Neutrophil (primary cell): ENCODE data around the gene PAWR.

ENCODE experiments used
- H3K27ac ChIP-seq: fragments of 200-600 bp; sonication (generic); 2 replicates; pipeline ENCODE4 v1.5.1; 2016; ENCODE audit warnings: mild to moderate bottlenecking, moderate library complexity
- H3K27me3 ChIP-seq: fragments of 200-600 bp; sonication (generic); 2 replicates; pipeline ENCODE4 v1.6.0; 2016; ENCODE audit warnings: mild to moderate bottlenecking
- H3K36me3 ChIP-seq: fragments of 200-600 bp; sonication (generic); 2 replicates; pipeline ENCODE4 v1.5.1; 2017
- H3K4me1 ChIP-seq, 2 experiments: fragments of 200-600 bp in 1 of 2; sonication (generic) in 1 of 2; 1 replicate in 1 of 2; 2 replicates in 1 of 2; pipeline versions ENCODE4 v1.5.1 to v1.6.1; 2013 to 2016; ENCODE audit warnings: low read depth in 1 of 2, low read length in 1 of 2, mild to moderate bottlenecking in 1 of 2, moderate library complexity in 1 of 2; ENCODE audit not compliant: control insufficient read depth in 1 of 2, insufficient read depth in 1 of 2
- H3K4me3 ChIP-seq, 2 experiments: fragments of 200-600 bp in 1 of 2; sonication (generic) in 1 of 2; 1 replicate in 1 of 2; 2 replicates in 1 of 2; pipeline ENCODE4 v1.5.1; 2013 to 2016; ENCODE audit warnings: low read depth in 1 of 2, low read length in 1 of 2, mild to moderate bottlenecking in 1 of 2, moderate library complexity in 1 of 2
- H3K9me3 ChIP-seq: fragments of 200-600 bp; sonication (generic); 2 replicates; pipeline ENCODE4 v1.5.1; 2016
- TF ChIP-seq, protein P1 (sequence below): fragments of 200-600 bp; sonication (generic); IDR thresholded peaks from 2 replicates; pipeline ENCODE4 v1.5.1; 2016; ENCODE audit warnings: antibody characterized with exemption

The PAWR gene

DNA sequence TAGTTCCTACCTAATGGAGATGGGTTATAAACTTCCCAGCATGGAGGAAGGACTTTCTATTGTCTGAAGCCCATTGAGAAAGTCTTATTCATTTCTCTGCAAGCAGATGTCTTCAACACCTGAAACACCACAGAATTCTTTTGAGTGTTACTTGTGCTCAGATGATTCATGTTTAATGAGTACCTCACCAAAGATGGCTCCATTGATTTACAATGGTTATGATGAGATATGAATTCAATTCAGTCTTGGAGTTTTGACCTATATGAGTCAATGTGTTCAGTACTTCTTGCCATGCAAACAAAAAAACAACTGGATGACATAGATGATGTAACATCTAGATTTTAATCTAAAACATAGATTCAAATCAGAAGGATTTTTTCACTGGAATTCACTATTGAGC is 15.4 kb upstream of the PAWR start:
- Histone ChIP-seq H3K27ac (no peak overlapping the region), H3K9me3 (no peaks in the 10 kb centered on the region), H3K27me3 (peaks cover 9% of the 10 kb centered on the region), H3K4me3 (no peak overlapping the region), H3K4me1 (no peaks in the 10 kb centered on the region), H3K36me3 (no peaks in the 10 kb centered on the region)
- TF ChIP-seq, protein P1, sequence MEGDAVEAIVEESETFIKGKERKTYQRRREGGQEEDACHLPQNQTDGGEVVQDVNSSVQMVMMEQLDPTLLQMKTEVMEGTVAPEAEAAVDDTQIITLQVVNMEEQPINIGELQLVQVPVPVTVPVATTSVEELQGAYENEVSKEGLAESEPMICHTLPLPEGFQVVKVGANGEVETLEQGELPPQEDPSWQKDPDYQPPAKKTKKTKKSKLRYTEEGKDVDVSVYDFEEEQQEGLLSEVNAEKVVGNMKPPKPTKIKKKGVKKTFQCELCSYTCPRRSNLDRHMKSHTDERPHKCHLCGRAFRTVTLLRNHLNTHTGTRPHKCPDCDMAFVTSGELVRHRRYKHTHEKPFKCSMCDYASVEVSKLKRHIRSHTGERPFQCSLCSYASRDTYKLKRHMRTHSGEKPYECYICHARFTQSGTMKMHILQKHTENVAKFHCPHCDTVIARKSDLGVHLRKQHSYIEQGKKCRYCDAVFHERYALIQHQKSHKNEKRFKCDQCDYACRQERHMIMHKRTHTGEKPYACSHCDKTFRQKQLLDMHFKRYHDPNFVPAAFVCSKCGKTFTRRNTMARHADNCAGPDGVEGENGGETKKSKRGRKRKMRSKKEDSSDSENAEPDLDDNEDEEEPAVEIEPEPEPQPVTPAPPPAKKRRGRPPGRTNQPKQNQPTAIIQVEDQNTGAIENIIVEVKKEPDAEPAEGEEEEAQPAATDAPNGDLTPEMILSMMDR, result no peak

GRCh38 chr12:79698966-79699365 is 8.2 kb upstream of the PAWR start:
- Histone ChIP-seq H3K27me3 (no peaks in the 10 kb centered on the region), H3K4me3 (no peak overlapping the region), H3K4me1 (no peaks in the 10 kb centered on the region), H3K27ac (no peak overlapping the region), H3K9me3 (no peaks in the 10 kb centered on the region), H3K36me3 (no peaks in the 10 kb centered on the region)
- TF ChIP-seq, protein P1, result no peak

DNA sequence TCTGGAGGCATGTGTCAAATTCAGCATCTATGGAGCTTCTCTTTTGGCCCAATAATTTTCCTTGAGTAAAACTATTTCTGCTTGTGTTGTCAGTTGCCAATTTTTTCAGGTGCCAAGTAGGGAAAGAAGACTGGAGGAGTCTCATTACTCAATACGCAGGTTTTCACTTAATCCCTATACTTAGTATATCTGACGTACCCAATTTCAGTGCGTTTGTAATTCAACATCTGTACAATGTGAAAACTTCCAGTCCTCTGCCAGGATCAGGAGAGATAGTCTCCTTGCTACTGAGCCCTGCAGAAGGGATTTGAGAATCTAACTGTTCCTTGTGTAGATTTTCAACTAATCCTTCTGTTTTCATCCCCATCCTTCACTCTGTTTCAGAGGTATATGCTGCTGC is 5.7 kb upstream of the PAWR start:
- no peaks in the 10 kb centered on the region for H3K36me3 ChIP-seq
- H3K27me3 ChIP-seq, result peaks cover 25% of the 10 kb centered on the region
- H3K4me3 ChIP-seq, result no peak overlapping the region
- peaks cover under 1 to 2% of the 10 kb centered on the region in 2 experiments for H3K4me1 ChIP-seq
- H3K27ac ChIP-seq, result no peak overlapping the region
- H3K9me3 ChIP-seq, result no peaks in the 10 kb centered on the region
- TF ChIP-seq, protein P1, result no peak

- Histone ChIP-seq H3K27me3 (peaks cover 59% of the 10 kb centered on the region), H3K36me3 (no peaks in the 10 kb centered on the region), H3K4me1 (peaks cover 22 to 27% of the 10 kb centered on the region in 2 experiments), H3K4me3 (no peak overlapping the region), H3K27ac (no peak overlapping the region), H3K9me3 (no peaks in the 10 kb centered on the region)
- TF ChIP-seq, protein P1, result no peak
Measured at GRCh38 chr12:79692860-79693577, 2.3 kb upstream of the PAWR start.

GRCh38 chr12:79691511-79692248 is 916 bp upstream of the PAWR start:
- peaks cover 22 to 27% of the 10 kb centered on the region in 2 experiments for H3K4me1 ChIP-seq
- no peaks in the 10 kb centered on the region for H3K36me3 ChIP-seq
- H3K9me3 ChIP-seq, result no peaks in the 10 kb centered on the region
- H3K27ac ChIP-seq, result no peak overlapping the region
- H3K4me3 ChIP-seq, result peak overlapping the region; percentile 57 to 67
- TF ChIP-seq, protein P1, result no peak
- peaks cover 65% of the 10 kb centered on the region for H3K27me3 ChIP-seq
